OCI-LY3 (cell line): ENCODE data around the gene GAB2.

Experiments used
- EZH2phosphoT487 ChIP-seq: fragments of 200-600 bp; shearing (Covaris generic); IDR thresholded peaks from 2 replicates; pipeline ENCODE4 v1.6.1; 2018; ENCODE audit warnings: antibody characterized with exemption, mixed run types, low read depth
- TF ChIP-seq, protein P1 (sequence below): fragments of 200-600, 300-600 bp; sonication (generic); IDR thresholded peaks from 2 replicates; pipeline ENCODE4 v1.5.1; 2014; ENCODE audit warnings: antibody characterized with exemption, low read length, low read depth

DNA sequence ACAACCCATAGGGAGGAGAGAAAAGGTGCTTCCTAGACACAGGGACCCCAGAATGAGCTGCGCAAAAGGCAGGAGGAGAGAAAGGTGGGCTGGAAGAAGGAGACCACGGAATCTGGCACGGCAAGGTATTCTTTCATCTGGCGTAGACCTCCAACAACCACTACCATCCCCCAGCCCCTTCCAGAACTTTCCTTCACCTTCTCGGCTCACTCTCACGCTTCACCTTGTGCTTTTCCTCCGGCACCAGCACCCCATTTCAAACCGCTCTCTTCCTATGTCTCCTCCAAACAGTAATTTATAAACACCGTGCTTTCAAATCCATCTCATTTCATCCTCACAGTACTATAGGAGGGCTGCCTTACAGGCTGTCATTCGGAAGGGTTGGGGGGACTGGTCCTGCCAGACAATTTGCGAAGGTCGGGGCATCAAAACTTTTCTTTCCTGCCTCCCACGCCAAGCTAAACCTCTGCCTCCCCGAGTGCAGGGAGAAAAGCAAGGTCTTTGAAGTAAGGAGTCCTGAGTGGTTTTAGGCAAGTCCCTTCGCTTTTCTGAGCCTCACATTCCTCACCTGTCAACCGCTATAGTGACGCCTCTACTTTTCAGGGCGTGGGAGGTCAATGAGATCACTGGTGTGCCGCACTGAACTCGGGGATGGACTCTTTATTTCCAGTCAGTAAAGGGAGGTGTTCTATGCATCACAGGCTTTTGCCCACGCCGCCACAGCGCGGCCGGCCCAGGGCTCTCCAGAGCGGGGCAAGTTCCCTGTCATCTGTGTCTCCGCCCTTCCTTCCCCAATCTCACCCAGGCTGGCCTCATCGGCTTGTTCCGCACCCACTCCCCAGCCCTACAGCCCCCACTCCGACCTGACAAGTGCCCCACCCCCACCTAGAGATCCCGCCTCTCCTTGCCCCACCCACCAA, 230.0 kb downstream of the GAB2 start:
- TF ChIP-seq, protein P1, sequence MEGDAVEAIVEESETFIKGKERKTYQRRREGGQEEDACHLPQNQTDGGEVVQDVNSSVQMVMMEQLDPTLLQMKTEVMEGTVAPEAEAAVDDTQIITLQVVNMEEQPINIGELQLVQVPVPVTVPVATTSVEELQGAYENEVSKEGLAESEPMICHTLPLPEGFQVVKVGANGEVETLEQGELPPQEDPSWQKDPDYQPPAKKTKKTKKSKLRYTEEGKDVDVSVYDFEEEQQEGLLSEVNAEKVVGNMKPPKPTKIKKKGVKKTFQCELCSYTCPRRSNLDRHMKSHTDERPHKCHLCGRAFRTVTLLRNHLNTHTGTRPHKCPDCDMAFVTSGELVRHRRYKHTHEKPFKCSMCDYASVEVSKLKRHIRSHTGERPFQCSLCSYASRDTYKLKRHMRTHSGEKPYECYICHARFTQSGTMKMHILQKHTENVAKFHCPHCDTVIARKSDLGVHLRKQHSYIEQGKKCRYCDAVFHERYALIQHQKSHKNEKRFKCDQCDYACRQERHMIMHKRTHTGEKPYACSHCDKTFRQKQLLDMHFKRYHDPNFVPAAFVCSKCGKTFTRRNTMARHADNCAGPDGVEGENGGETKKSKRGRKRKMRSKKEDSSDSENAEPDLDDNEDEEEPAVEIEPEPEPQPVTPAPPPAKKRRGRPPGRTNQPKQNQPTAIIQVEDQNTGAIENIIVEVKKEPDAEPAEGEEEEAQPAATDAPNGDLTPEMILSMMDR, result no peak
- TF ChIP-seq EZH2phosphoT487, result no peak
